HepG2 (cell line): ENCODE results near the gene FZD7. TPM values are rescaled to one million over a fixed set of nuclear protein-coding genes. Genes with fewer than 3 reads are reported as not detected.

Experiments used
- AKNA ChIP-seq: sonication (generic); formaldehyde crosslinking; IDR thresholded peaks from 2 replicates; pipeline ENCODE4 v1.4.0; 2020; ENCODE audit warnings: missing genetic modification reagents, borderline replicate concordance
- HCFC1 ChIP-seq: fragments of 150-350 bp; IDR thresholded peaks from 2 replicates; pipeline ENCODE4 v1.6.1; 2014; ENCODE audit warnings: low read depth, low read length
- HNRNPL ChIP-seq: fragments of 200-400 bp; formaldehyde crosslinking; IDR thresholded peaks from 2 replicates; pipeline ENCODE4 v1.6.1; 2017; ENCODE audit warnings: mild to moderate bottlenecking, low read depth, low read length
- JARID2 ChIP-seq: sonication (generic); formaldehyde crosslinking; IDR thresholded peaks from 2 replicates; pipeline ENCODE4 v1.8.1; 2023; ENCODE audit warnings: missing genetic modification reagents, inconsistent platforms; ENCODE audit not compliant: insufficient replicate concordance
- KLF13 ChIP-seq: sonication (generic); formaldehyde crosslinking; IDR thresholded peaks from 2 replicates; pipeline ENCODE4 v1.4.0; 2020; ENCODE audit warnings: mild to moderate bottlenecking, missing genetic modification reagents
- MIER2 ChIP-seq: IDR thresholded peaks from 2 replicates; pipeline ENCODE4 v1.6.1; 2016; ENCODE audit warnings: missing biosample characterization, missing genetic modification reagents
- MTA1 ChIP-seq: sonication (generic); formaldehyde crosslinking; IDR thresholded peaks from 2 replicates; pipeline ENCODE4 v1.4.0; 2020; ENCODE audit warnings: missing genetic modification reagents, mild to moderate bottlenecking, borderline replicate concordance
- STAT5B ChIP-seq: sonication (generic); formaldehyde crosslinking; IDR thresholded peaks from 2 replicates; pipeline ENCODE4 v1.4.0; 2020; ENCODE audit warnings: missing genetic modification reagents
- TEAD3 ChIP-seq: optimal IDR thresholded peaks from 2 replicates; pipeline ENCODE3; 2016; ENCODE audit warnings: borderline replicate concordance
- ZMYM3 ChIP-seq: sonication (generic); formaldehyde crosslinking; IDR thresholded peaks from 2 replicates; pipeline ENCODE4 v1.5.1; 2020; ENCODE audit warnings: mild to moderate bottlenecking, missing genetic modification reagents
- ZNF512B ChIP-seq: sonication (generic); formaldehyde crosslinking; IDR thresholded peaks from 2 replicates; pipeline ENCODE4 v1.5.1; 2020; ENCODE audit warnings: missing genetic modification reagents, mild to moderate bottlenecking, borderline replicate concordance
- ZNF672 ChIP-seq: sonication (generic); formaldehyde crosslinking; IDR thresholded peaks from 2 replicates; pipeline ENCODE4 v1.8.1; 2022; ENCODE audit warnings: missing genetic modification reagents
- polyA plus RNA-seq, 8 experiments: library from polyadenylated mRNA; depleted of rRNA in 3 of 8; stranded (reverse) in 7 of 8; unstranded in 1 of 8; fragments of >200 nt; fragmentation: Illumina TruSeq in 4 of 8; extraction: Trizol in 4 of 8; gene quantifications; 2 replicates each; pipeline versions ENCODE4 v1.2.1 to v1.2.3, GENCODE V29; 2011 to 2016; ENCODE audit warnings: low read depth in 4 of 8, missing spikeins in 1 of 8, mixed read lengths in 1 of 8; ENCODE audit not compliant: insufficient read depth in 1 of 8
- total RNA-seq, 5 experiments: library from RNA; depleted of rRNA; stranded (reverse); fragments of >200 nt; fragmentation: Illumina TruSeq; extraction: Trizol; gene quantifications; 2 replicates each; pipeline ENCODE4 v1.2.3, GENCODE V29; 2016; ENCODE audit warnings: low read depth in 1 of 5
- TF ChIP-seq, protein P1 (sequence below): sonication (generic); formaldehyde crosslinking; IDR thresholded peaks from 2 replicates; pipeline ENCODE4 v1.8.0; 2022; ENCODE audit warnings: missing genetic modification reagents, mild to moderate bottlenecking, inconsistent platforms, borderline replicate concordance
- TF ChIP-seq, protein P2 (sequence below): sonication (generic); formaldehyde crosslinking; IDR thresholded peaks from 2 replicates; pipeline ENCODE4 v1.4.0; 2020; ENCODE audit warnings: mild to moderate bottlenecking, missing genetic modification reagents
- TF ChIP-seq, protein P3 (sequence below): sonication (generic); formaldehyde crosslinking; IDR thresholded peaks from 2 replicates; pipeline ENCODE4 v1.5.0; 2020; ENCODE audit warnings: mild to moderate bottlenecking, missing genetic modification reagents

FZD7 gene
- total and polyA plus RNA-seq, 2 of the 13 experiments (the other 11 are each of a cell fraction or from before 2014, with no cell fraction given) = 0.13 to 0.38 TPM

- TF ChIP-seq, protein P1, sequence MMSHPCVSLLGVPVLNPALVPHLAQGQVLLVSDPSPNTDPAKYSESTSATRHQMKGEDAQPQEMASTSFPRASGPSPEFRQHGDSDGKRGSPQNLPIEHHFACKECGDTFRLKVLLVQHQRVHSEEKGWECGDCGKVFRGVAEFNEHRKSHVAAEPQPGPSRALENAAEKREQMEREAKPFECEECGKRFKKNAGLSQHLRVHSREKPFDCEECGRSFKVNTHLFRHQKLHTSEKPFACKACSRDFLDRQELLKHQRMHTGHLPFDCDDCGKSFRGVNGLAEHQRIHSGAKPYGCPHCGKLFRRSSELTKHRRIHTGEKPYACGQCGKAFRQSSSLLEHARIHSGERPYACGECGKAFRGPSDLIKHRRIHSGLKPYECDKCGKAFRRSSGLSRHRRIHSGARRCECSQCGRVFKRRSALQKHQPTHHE (CRISPR knock-in tag) = no peak
- TF ChIP-seq, protein P2, sequence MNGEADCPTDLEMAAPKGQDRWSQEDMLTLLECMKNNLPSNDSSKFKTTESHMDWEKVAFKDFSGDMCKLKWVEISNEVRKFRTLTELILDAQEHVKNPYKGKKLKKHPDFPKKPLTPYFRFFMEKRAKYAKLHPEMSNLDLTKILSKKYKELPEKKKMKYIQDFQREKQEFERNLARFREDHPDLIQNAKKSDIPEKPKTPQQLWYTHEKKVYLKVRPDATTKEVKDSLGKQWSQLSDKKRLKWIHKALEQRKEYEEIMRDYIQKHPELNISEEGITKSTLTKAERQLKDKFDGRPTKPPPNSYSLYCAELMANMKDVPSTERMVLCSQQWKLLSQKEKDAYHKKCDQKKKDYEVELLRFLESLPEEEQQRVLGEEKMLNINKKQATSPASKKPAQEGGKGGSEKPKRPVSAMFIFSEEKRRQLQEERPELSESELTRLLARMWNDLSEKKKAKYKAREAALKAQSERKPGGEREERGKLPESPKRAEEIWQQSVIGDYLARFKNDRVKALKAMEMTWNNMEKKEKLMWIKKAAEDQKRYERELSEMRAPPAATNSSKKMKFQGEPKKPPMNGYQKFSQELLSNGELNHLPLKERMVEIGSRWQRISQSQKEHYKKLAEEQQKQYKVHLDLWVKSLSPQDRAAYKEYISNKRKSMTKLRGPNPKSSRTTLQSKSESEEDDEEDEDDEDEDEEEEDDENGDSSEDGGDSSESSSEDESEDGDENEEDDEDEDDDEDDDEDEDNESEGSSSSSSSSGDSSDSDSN (CRISPR knock-in tag) = 0 out of 2 replicates have a peak, but pooled peaks have one; percentile 5
- TF ChIP-seq ZMYM3 (CRISPR knock-in tag) = no peak
- no peak for TF ChIP-seq MIER2 (CRISPR knock-in tag)
- TF ChIP-seq JARID2 = no peak
- TF ChIP-seq STAT5B (CRISPR knock-in tag) = no peak
- 0 out of 2 replicates have a peak, but pooled peaks have one; percentile 56 for TF ChIP-seq HNRNPL
- no peak for TF ChIP-seq ZNF672 (CRISPR knock-in tag)
- peak; percentile 62 for TF ChIP-seq TEAD3
- TF ChIP-seq, protein P3, sequence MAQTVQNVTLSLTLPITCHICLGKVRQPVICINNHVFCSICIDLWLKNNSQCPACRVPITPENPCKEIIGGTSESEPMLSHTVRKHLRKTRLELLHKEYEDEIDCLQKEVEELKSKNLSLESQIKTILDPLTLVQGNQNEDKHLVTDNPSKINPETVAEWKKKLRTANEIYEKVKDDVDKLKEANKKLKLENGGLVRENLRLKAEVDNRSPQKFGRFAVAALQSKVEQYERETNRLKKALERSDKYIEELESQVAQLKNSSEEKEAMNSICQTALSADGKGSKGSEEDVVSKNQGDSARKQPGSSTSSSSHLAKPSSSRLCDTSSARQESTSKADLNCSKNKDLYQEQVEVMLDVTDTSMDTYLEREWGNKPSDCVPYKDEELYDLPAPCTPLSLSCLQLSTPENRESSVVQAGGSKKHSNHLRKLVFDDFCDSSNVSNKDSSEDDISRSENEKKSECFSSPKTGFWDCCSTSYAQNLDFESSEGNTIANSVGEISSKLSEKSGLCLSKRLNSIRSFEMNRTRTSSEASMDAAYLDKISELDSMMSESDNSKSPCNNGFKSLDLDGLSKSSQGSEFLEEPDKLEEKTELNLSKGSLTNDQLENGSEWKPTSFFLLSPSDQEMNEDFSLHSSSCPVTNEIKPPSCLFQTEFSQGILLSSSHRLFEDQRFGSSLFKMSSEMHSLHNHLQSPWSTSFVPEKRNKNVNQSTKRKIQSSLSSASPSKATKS (CRISPR knock-in tag) = no peak
- TF ChIP-seq HCFC1 = no peak
- no peak for TF ChIP-seq ZNF512B
- no peak for TF ChIP-seq AKNA (CRISPR knock-in tag)
- no peak for TF ChIP-seq MTA1 (CRISPR knock-in tag)
- TF ChIP-seq KLF13 (CRISPR knock-in tag) = no peak
Observed at GRCh38 chr2:201984800-201985525, 48.7 kb upstream of the FZD7 start (continued).
